ENCODE results near the gene FARS2.
A peak's percentile ranks its signal among the peaks of the same experiment; 100 is the strongest.

The FARS2 gene

DNA sequence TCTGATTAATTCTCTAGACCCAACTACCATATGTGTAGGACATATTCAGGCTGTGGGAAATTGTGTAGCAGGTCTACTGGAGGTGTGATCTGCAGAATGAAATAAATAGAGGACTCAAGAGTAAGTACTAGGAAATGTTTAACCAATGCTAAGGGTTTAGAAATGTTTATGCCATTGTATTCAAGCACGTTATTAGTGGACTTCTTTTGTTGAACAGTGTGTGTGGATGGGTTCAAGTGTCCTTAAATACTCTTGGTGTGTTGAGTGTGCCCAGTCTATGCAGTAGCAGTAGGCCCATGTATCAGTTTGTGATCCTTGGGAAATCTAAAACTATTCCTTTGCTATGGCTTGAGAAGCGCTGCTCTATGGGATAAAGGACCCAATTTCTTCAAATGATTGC lies 112.1 kb downstream of the FARS2 start:
- TF ChIP-seq, protein P1, sequence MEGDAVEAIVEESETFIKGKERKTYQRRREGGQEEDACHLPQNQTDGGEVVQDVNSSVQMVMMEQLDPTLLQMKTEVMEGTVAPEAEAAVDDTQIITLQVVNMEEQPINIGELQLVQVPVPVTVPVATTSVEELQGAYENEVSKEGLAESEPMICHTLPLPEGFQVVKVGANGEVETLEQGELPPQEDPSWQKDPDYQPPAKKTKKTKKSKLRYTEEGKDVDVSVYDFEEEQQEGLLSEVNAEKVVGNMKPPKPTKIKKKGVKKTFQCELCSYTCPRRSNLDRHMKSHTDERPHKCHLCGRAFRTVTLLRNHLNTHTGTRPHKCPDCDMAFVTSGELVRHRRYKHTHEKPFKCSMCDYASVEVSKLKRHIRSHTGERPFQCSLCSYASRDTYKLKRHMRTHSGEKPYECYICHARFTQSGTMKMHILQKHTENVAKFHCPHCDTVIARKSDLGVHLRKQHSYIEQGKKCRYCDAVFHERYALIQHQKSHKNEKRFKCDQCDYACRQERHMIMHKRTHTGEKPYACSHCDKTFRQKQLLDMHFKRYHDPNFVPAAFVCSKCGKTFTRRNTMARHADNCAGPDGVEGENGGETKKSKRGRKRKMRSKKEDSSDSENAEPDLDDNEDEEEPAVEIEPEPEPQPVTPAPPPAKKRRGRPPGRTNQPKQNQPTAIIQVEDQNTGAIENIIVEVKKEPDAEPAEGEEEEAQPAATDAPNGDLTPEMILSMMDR (IDR thresholded peaks at IDR 0.05; ENCODE audit: low read length, missing control alignments), result no peak
- H3K4me3 ChIP-seq (replicated peaks; ENCODE audit: low read depth, low read length), result no peak overlapping the region
- DNase-seq (ENCODE audit: low read depth), result no peak

DNA sequence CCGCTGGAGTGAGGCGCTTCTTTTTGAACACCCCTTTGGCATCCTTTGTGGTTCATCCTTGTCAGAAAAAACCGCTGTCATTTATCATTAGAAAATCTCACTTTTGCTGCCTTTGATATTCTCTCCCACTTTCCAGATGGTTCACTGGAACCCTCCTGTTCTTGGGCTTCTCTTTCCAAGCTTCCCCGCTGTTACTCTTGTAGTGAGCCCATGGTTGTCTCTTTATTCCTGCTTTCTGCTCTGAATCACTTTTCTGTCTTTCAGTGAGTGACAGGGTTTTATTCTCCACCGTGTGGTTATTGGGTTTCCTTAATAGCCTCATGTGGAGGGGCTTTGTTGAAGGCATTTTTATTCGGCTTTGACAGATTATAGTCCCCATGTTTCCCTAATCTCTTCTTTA lies 117.0 kb downstream of the FARS2 start:
- H3K4me3 ChIP-seq (replicated peaks; ENCODE audit: low read depth, low read length), result no peak overlapping the region
- TF ChIP-seq, protein P1 (IDR thresholded peaks at IDR 0.05; ENCODE audit: low read length, missing control alignments), result no peak
- no peak for DNase-seq (ENCODE audit: low read depth)

DNA sequence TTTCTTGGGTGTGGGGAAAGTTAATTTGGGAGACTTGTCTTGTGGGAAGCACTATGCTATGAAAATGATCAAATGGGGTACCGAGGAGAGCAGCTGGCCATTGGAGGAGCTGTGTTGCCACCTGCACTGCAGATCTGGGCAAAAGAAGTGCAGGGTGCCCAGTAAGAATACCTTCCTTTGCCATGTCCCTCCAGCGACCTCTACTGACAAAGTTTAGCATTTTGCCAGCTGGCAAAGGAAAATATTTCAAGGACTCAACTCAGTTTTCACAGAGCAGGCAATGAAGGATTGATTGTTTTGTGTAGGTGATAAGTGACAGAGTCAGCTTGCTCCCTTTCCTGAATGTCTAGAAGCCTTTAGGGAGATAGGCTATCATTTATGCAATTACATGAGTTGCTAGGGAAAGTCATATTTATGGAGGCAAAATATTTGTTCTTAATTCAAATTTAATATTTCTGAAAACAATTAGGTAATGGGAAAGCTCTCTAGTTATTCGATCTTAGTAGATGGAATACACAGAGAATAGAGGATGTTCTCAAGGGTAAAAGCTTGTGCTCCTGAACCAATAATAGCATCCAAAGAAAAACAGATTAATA lies 118.4 kb downstream of the FARS2 start:
- TF ChIP-seq, protein P1 (IDR thresholded peaks at IDR 0.05; ENCODE audit: low read length, missing control alignments), result peak; percentile 75
- H3K4me3 ChIP-seq (replicated peaks; ENCODE audit: low read depth, low read length), result no peak overlapping the region
- DNase-seq (ENCODE audit: low read depth), result peak; percentile 59

DNA sequence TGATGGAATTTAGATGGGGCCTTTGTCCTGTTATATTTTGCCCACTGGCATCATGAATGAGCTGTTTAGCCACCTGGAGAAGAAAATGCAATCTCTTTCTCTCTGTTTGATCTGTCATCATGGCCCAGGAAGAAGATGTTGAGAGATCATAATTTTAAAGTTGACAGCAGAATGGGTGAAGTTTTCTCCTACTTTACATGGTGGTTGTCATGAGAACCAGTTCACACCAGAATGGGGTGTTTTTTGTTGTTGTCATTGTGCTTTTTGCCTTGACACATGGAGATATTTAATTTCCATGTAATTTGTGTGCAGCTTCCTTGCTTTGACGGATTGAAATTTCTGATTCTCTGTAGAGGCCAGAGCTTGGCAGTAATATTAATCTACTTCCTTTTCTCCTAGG lies 122.5 kb downstream of the FARS2 start:
- H3K4me3 ChIP-seq (replicated peaks; ENCODE audit: low read depth, low read length), result no peak overlapping the region
- TF ChIP-seq, protein P1 (IDR thresholded peaks at IDR 0.05; ENCODE audit: low read length, missing control alignments), result no peak
- no peak for DNase-seq (ENCODE audit: low read depth)

DNA sequence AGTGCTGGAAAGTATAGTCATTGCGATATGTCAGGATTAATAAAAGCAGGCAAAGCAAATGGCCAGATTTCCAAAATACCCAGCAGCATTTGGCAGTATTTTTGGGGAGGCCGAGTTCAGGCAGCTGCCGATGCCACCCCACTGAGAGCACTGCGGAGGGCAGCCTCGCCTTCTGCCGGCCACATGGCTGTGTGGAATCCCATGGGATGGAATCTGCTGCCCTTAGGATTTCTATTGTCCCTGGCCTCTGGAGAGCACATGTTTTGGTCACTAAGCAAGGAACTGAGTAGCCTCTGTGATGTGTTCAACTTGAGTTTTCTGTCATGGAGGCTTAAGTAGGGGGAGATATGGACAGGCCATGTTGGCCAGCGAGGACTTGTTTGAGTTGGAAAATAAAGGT lies 123.0 kb downstream of the FARS2 start:
- TF ChIP-seq, protein P1 (IDR thresholded peaks at IDR 0.05; ENCODE audit: low read length, missing control alignments), result no peak
- no peak for DNase-seq (ENCODE audit: low read depth)
- H3K4me3 ChIP-seq (replicated peaks; ENCODE audit: low read depth, low read length), result no peak overlapping the region

GRCh38 chr6:5388326-5388725 lies 127.0 kb downstream of the FARS2 start:
- H3K4me3 ChIP-seq (replicated peaks; ENCODE audit: low read depth, low read length), result no peak overlapping the region
- no peak for DNase-seq (ENCODE audit: low read depth)
- TF ChIP-seq, protein P1 (IDR thresholded peaks at IDR 0.05; ENCODE audit: low read length, missing control alignments), result no peak

DNA sequence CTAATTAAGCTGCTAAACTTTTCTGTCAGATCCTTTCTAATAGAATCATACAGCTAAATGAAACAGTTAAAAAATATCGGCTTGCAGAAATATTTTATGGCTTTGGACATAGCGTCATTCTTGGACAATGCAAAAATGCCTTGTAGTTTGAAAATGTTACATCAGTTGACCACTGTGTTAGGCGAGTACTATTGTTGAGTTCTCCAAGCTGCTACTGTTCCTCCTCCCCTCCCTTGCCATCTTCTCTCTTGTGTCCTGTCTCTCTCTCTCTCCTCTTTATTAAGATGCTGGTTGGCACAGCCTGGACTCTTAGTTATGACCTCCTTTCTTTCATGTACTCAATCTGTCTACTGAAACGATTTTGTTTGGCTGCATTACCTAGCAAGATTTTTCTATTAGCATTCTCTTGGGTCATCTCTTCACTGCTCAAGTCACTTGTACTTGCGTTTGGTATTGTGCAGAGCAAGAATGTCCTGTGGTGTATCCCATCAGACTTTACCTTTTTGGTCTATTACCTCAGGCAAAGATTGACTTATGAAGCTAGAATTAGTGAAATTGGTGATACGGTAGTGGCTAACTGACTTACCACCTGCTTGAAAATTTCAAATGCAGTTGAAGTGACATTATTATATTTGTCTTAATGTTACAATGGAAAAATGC lies 127.9 kb downstream of the FARS2 start:
- TF ChIP-seq, protein P1 (IDR thresholded peaks at IDR 0.05; ENCODE audit: low read length, missing control alignments), result no peak
- no peak overlapping the region for H3K4me3 ChIP-seq (replicated peaks; ENCODE audit: low read depth, low read length)
- no peak for DNase-seq (ENCODE audit: low read depth)

Measured in fibroblast of pulmonary artery (primary cell).